H1 (cell line): ENCODE measurements around the gene LIN28A. TPM values are rescaled to one million over a fixed set of nuclear protein-coding genes. Genes with fewer than 3 reads are reported as not detected.

ENCODE experiments used
- CHD2 ChIP-seq: IDR thresholded peaks from 2 replicates; pipeline ENCODE4 v1.6.1; 2012; ENCODE audit warnings: low read length, improper control_type of control experiment
- CTBP2 ChIP-seq: IDR thresholded peaks from 2 replicates; pipeline ENCODE4 v1.7.0; 2011; ENCODE audit warnings: borderline replicate concordance, mild to moderate bottlenecking, moderate library complexity, mixed read lengths, low read length; ENCODE audit not compliant: insufficient read depth, insufficient read length
- CTCF ChIP-seq, 3 experiments: IDR thresholded peaks; 1 replicate in 2 of 3; 2 replicates in 1 of 3; pipeline versions ENCODE4 v1.5.1 to v1.6.1; 2011; ENCODE audit warnings: low read length in 3 of 3, mild to moderate bottlenecking in 3 of 3, inconsistent platforms in 2 of 3, low read depth in 1 of 3, moderate library complexity in 1 of 3; ENCODE audit not compliant: insufficient read depth in 1 of 3; ENCODE audit errors: control extremely low read depth in 1 of 3
- EGR1 ChIP-seq: IDR thresholded peaks from 2 replicates; pipeline ENCODE4 v1.6.1; 2011; ENCODE audit warnings: low read depth, low read length, borderline replicate concordance
- EZH2 ChIP-seq: fragments of 200-600 bp; sonication (generic); IDR thresholded peaks from 2 replicates; pipeline ENCODE4 v1.7.1; 2012; ENCODE audit warnings: low read depth, mild to moderate bottlenecking, moderate library complexity, low read length, inconsistent platforms; ENCODE audit not compliant: severe bottlenecking
- GABPA ChIP-seq: IDR thresholded peaks from 2 replicates; pipeline ENCODE4 v1.6.1; 2011; ENCODE audit warnings: mild to moderate bottlenecking, low read length, moderate library complexity, borderline replicate concordance; ENCODE audit not compliant: insufficient read depth
- GTF2F1 ChIP-seq: IDR thresholded peaks from 2 replicates; pipeline ENCODE4 v1.6.1; 2012; ENCODE audit warnings: low read depth, low read length, improper control_type of control experiment, borderline replicate concordance
- NRF1 ChIP-seq: IDR thresholded peaks from 2 replicates; pipeline ENCODE4 v1.6.1; 2011; ENCODE audit warnings: mild to moderate bottlenecking, low read depth, low read length, improper control_type of control experiment
- PHF8 ChIP-seq: fragments of 200-600 bp; sonication (generic); conservative IDR thresholded peaks from 2 replicates; pipeline ENCODE4 v1.7.1; 2012; ENCODE audit warnings: low read depth, mild to moderate bottlenecking, inconsistent platforms, low read length, moderate library complexity
- POLR2AphosphoS5 ChIP-seq: IDR thresholded peaks from 2 replicates; pipeline ENCODE4 v1.6.1; 2011; ENCODE audit warnings: low read depth, low read length
- POU5F1 ChIP-seq: IDR thresholded peaks from 2 replicates; pipeline ENCODE4 v1.6.1; 2011; ENCODE audit warnings: low read depth, mild to moderate bottlenecking, low read length, moderate library complexity
- SAP30 ChIP-seq: fragments of 300-600 bp; sonication (generic); IDR thresholded peaks from 2 replicates; pipeline ENCODE4 v1.7.1; 2012; ENCODE audit warnings: low read length, moderate library complexity, mild to moderate bottlenecking, inconsistent platforms; ENCODE audit not compliant: insufficient read depth, insufficient replicate concordance
- TAF1 ChIP-seq: IDR thresholded peaks from 2 replicates; pipeline ENCODE4 v1.6.1; 2011; ENCODE audit warnings: mild to moderate bottlenecking, low read depth, low read length
- TAF7 ChIP-seq: optimal IDR thresholded peaks from 2 replicates; pipeline ENCODE3; 2011; ENCODE audit warnings: low read depth, mild to moderate bottlenecking, inconsistent platforms, low read length, moderate library complexity, borderline replicate concordance
- polyA plus RNA-seq, 7 experiments: library from polyadenylated mRNA; depleted of rRNA in 3 of 7; stranded (reverse) in 5 of 7; unstranded in 2 of 7; fragments of >200 nt in 5 of 7; fragments of 200-250 nt in 2 of 7; gene quantifications; 1 replicate in 5 of 7; 2 replicates in 1 of 7; 4 replicates in 1 of 7; pipeline versions ENCODE4 v1.2.1 to v1.2.3, GENCODE V29; 2011 to 2013; ENCODE audit warnings: missing spikeins in 2 of 7, mixed read lengths in 2 of 7
- total RNA-seq: library from RNA; stranded (reverse); fragmentation: NEBNext Ultra II Directional; extraction: Animal tissue kit (Norgen Biotek cat#: 25700); gene quantifications from 2 replicates; pipeline ENCODE4 v1.2.1, GENCODE V29; 2021

Gene LIN28A
- total and polyA plus RNA-seq, 2 of the 8 experiments (the other 6 are each of a cell fraction or from before 2014, with no cell fraction given): 403 to 1,486 TPM

GRCh38 chr1:26410706-26411623 lies at the start of gene LIN28A (continued):
- TF ChIP-seq PHF8 (peak; percentile 69), EGR1 (no peak), POLR2AphosphoS5 (peak; percentile 31), TAF1 (peak; percentile 80), SAP30 (peak; percentile 19), CHD2 (no peak), TAF7 (peak; percentile 85), EZH2 (no peak), POU5F1 (no peak), NRF1 (no peak), CTBP2 (no peak), CTCF (IDR thresholded peaks at IDR 0.05; ENCODE audit: control extremely low read depth in 1 of 3, insufficient read depth in 1 of 3, low read depth in 1 of 3, low read length in 3 of 3) (no peak), GTF2F1 (peak; percentile 33; the same call in 1 of the 2 replicates), GABPA (no peak)
